ENCODE results near the gene NT5C3A.

Gene NT5C3A

DNA sequence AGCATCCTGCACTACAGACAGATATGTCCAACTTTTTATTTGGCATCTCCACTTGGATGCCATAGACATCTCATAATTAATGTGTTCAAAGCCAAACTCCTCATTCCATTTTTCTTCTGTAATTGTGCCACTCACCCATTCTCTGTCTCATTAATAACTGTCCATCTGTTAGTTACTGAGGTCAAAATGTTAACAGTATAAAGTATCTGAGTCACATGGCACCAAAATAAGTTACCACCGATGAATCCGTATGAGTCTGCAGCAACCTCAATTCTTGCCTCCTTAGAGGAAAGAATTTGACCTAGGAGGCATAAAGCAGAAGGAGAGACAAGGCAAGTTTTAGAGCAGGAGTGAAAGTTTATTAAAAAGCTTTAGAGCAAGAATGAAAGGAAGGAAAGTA lies 16.5 kb upstream of the NT5C3A start:
- TF ChIP-seq, protein P1, sequence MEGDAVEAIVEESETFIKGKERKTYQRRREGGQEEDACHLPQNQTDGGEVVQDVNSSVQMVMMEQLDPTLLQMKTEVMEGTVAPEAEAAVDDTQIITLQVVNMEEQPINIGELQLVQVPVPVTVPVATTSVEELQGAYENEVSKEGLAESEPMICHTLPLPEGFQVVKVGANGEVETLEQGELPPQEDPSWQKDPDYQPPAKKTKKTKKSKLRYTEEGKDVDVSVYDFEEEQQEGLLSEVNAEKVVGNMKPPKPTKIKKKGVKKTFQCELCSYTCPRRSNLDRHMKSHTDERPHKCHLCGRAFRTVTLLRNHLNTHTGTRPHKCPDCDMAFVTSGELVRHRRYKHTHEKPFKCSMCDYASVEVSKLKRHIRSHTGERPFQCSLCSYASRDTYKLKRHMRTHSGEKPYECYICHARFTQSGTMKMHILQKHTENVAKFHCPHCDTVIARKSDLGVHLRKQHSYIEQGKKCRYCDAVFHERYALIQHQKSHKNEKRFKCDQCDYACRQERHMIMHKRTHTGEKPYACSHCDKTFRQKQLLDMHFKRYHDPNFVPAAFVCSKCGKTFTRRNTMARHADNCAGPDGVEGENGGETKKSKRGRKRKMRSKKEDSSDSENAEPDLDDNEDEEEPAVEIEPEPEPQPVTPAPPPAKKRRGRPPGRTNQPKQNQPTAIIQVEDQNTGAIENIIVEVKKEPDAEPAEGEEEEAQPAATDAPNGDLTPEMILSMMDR (IDR thresholded peaks at IDR 0.05; ENCODE audit: insufficient read depth, low read length, missing control alignments) = no peak
- POLR2A ChIA-PET = no interaction called here
- CTCF ChIA-PET = no interaction called here
- no peak overlapping the region for H3K4me3 ChIP-seq (ENCODE audit: low read depth, low read length)
- DNase-seq (ENCODE audit: low read depth, low spot score) = no peak

GRCh38 chr7:33076737-33077136 lies 14.2 kb upstream of the NT5C3A start:
- POLR2A ChIA-PET = no interaction called here
- DNase-seq (ENCODE audit: low read depth, low spot score) = no peak
- H3K4me3 ChIP-seq (ENCODE audit: low read depth, low read length) = no peak overlapping the region
- CTCF ChIA-PET = interaction anchor here (1.9 kb wide), 1 partner anchor 32 kb away, joined by 6 read pairs; no protein-coding TSS in a partner anchor
- TF ChIP-seq, protein P1 (IDR thresholded peaks at IDR 0.05; ENCODE audit: insufficient read depth, low read length, missing control alignments) = no peak

DNA sequence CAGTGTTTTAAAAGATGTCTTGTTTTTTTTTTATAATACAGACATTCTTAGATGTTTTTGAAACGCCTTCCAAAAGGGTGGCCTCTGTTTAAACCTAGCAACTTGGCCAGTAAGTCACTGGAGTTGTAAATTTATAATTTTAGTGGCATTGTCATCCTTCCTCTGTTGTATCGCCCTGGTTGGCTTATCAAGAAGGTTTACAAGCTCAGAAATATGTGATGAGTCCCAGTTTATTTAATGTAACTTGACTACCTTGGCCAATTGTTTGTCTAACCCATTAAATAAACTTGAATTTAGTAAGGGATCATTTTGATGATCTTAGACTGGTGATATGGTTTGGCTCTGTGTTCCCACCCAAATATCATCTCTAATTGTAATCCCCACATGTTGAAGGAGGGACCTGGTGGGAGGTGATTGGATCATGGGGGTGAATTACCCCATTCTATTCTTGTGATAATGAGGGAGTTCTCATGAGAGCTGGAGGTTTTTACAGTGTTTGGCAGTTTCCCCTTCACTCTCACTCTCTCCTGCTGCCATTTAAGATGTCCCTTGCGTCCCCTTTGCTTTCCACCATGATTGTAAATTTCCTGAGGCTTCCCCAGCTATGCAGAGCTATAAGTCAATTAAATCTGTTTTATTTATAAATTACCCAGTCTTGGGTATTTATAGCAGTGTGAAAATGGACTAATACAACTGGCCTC lies 13.4 kb upstream of the NT5C3A start:
- ChIA-PET POLR2A (no interaction called here), CTCF (interaction anchor here (1.0 to 1.9 kb wide), 4 partner anchors 9 to 33 kb away, joined by 3 to 6 read pairs (median 3); partner anchors contain the start of gene RP9)
- no peak overlapping the region for H3K4me3 ChIP-seq (ENCODE audit: low read depth, low read length)
- TF ChIP-seq, protein P1 (IDR thresholded peaks at IDR 0.05; ENCODE audit: insufficient read depth, low read length, missing control alignments) = no peak
- no peak for DNase-seq (ENCODE audit: low read depth, low spot score)

- no peak for DNase-seq (ENCODE audit: low read depth, low spot score)
- TF ChIP-seq, protein P1 (IDR thresholded peaks at IDR 0.05; ENCODE audit: insufficient read depth, low read length, missing control alignments) = no peak
- ChIA-PET POLR2A (interaction anchor here (0.7 to 2.0 kb wide), 2 partner anchors 10 to 116 kb away, joined by 3 to 17 read pairs; partner anchors contain the start of genes FKBP9 and NT5C3A), CTCF (interaction anchor here (1.0 to 3.3 kb wide), 10 partner anchors 11 to 272 kb away, joined by 3 to 18 read pairs (median 4); partner anchors contain the start of gene RP9)
- H3K4me3 ChIP-seq (ENCODE audit: low read depth, low read length) = no peak overlapping the region
Measured at GRCh38 chr7:33073243-33073642, 10.7 kb upstream of the NT5C3A start.

DNA sequence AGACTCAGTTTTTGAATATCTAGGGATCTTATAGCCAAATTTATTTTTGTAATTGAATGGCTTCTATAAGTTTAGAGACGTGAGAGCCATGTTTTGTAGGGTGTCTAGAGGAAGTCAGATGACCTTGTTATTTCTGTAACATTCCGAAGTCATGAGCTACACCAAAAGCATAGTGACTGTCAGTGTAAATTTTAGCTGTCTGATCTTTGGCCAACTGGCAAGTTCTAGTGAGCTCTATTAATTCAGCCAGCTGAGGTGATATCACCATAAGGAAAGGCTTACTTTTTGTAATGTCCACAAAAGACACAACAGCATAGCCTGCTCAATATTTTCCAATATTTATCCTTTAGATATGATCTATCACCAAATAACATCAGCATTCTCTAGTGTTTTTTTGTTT lies 9.9 kb upstream of the NT5C3A start:
- no peak overlapping the region for H3K4me3 ChIP-seq (ENCODE audit: low read depth, low read length)
- DNase-seq (ENCODE audit: low read depth, low spot score) = peak; percentile 41
- TF ChIP-seq, protein P1 (IDR thresholded peaks at IDR 0.05; ENCODE audit: insufficient read depth, low read length, missing control alignments) = no peak
- POLR2A ChIA-PET = interaction anchor here (0.5 to 2.0 kb wide), 3 partner anchors 10 to 167 kb away, joined by 3 to 17 read pairs (median 3); partner anchors contain the start of genes FKBP9 and NT5C3A
- CTCF ChIA-PET = interaction anchor here (1.0 to 3.3 kb wide), 9 partner anchors 11 to 272 kb away, joined by 3 to 18 read pairs (median 4); partner anchors contain the start of gene RP9

- DNase-seq (ENCODE audit: low read depth, low spot score) = no peak
- no peak overlapping the region for H3K4me3 ChIP-seq (ENCODE audit: low read depth, low read length)
- CTCF ChIA-PET = interaction anchor here (1.6 kb wide), 1 partner anchor 270 kb away, joined by 5 read pairs; no protein-coding TSS in a partner anchor
- POLR2A ChIA-PET = no interaction called here
- TF ChIP-seq, protein P1 (IDR thresholded peaks at IDR 0.05; ENCODE audit: insufficient read depth, low read length, missing control alignments) = no peak
Measured at GRCh38 chr7:33070831-33071230, 8.3 kb upstream of the NT5C3A start.

All from AG04449 (cell line).